Neuronal stem cell (in vitro differentiated cells): ENCODE measurements around the gene HUNK.
A peak's percentile ranks its signal among the peaks of the same experiment; 100 is the strongest.

Source experiments
- DNase-seq: peaks from one replicate; pipeline ENCODE4 v3.0.0-alpha.2; 2013; ENCODE audit warnings: low spot score
- H2AFZ ChIP-seq: one replicate; pipeline ENCODE4 v1.6.1; 2013; ENCODE audit warnings: mild to moderate bottlenecking, low read length, inconsistent platforms
- H2AK5ac ChIP-seq: 2 replicates; pipeline ENCODE4 v1.6.1; 2013; ENCODE audit warnings: low read depth, mild to moderate bottlenecking, inconsistent platforms, low read length, moderate library complexity, mixed read lengths
- H2BK120ac ChIP-seq: 2 replicates; pipeline ENCODE4 v1.6.1; 2013; ENCODE audit warnings: low read depth, mild to moderate bottlenecking, inconsistent platforms, low read length, moderate library complexity, mixed read lengths
- H2BK12ac ChIP-seq: one replicate; pipeline ENCODE4 v1.6.1; 2013; ENCODE audit warnings: low read length, inconsistent platforms
- H2BK15ac ChIP-seq: 2 replicates; pipeline ENCODE4 v1.6.1; 2013; ENCODE audit warnings: mild to moderate bottlenecking, low read length, inconsistent platforms, mixed read lengths
- H2BK5ac ChIP-seq: one replicate; pipeline ENCODE4 v1.6.1; 2013; ENCODE audit warnings: inconsistent platforms, mild to moderate bottlenecking, low read length, moderate library complexity
- H3K14ac ChIP-seq: one replicate; pipeline ENCODE4 v1.6.1; 2013; ENCODE audit warnings: low read length, inconsistent platforms
- H3K18ac ChIP-seq: 2 replicates; pipeline ENCODE4 v1.6.1; 2013; ENCODE audit warnings: low read length, inconsistent platforms
- H3K23ac ChIP-seq: 2 replicates; pipeline ENCODE4 v1.6.1; 2013; ENCODE audit warnings: low read depth, mild to moderate bottlenecking, mixed read lengths, low read length, inconsistent platforms; ENCODE audit not compliant: poor library complexity
- H3K27ac ChIP-seq: replicated peaks from 3 replicates; pipeline ENCODE4 v1.5.1; 2013; ENCODE audit warnings: low read length, inconsistent platforms
- H3K27me3 ChIP-seq, 3 experiments: 2 replicates each; pipeline ENCODE4 v1.6.1; 2013; ENCODE audit warnings: low read length in 3 of 3, mild to moderate bottlenecking in 2 of 3, inconsistent platforms in 1 of 3, low read depth in 1 of 3, mixed read lengths in 1 of 3, moderate library complexity in 1 of 3; ENCODE audit not compliant: control insufficient read depth in 3 of 3, insufficient read depth in 3 of 3
- H3K36me3 ChIP-seq, 2 donors: replicated peaks in 1 of 2; 2 replicates each; pipeline ENCODE4 v1.6.1; 2013; ENCODE audit warnings: low read length in 2 of 2; ENCODE audit not compliant: control insufficient read depth in 2 of 2, insufficient read depth in 2 of 2
- H3K4ac ChIP-seq: 2 replicates; pipeline ENCODE4 v1.6.1; 2013; ENCODE audit warnings: inconsistent platforms, mild to moderate bottlenecking, low read length, moderate library complexity
- H3K4me1 ChIP-seq, 2 donors: 1 replicate in 1 of 2; 2 replicates in 1 of 2; pipeline ENCODE4 v1.6.1; 2013; ENCODE audit warnings: low read length in 2 of 2, low read depth in 1 of 2; ENCODE audit not compliant: control insufficient read depth in 2 of 2, insufficient read depth in 1 of 2
- H3K4me2 ChIP-seq: one replicate; pipeline ENCODE4 v1.6.1; 2013; ENCODE audit warnings: mild to moderate bottlenecking, low read length, inconsistent platforms; ENCODE audit not compliant: insufficient read depth, poor library complexity, severe bottlenecking
- H3K4me3 ChIP-seq, 2 donors: 2 replicates each; pipeline ENCODE4 v1.5.1; 2013; ENCODE audit warnings: low read length in 2 of 2, mild to moderate bottlenecking in 2 of 2, inconsistent platforms in 1 of 2, moderate library complexity in 1 of 2
- H3K79me1 ChIP-seq: one replicate; pipeline ENCODE4 v1.6.1; 2013; ENCODE audit warnings: low read depth, mild to moderate bottlenecking, inconsistent platforms, low read length, moderate library complexity
- H3K9ac ChIP-seq: one replicate; pipeline ENCODE4 v1.6.1; 2013; ENCODE audit warnings: mild to moderate bottlenecking, low read depth, low read length, inconsistent platforms; ENCODE audit not compliant: poor library complexity
- H3K9me3 ChIP-seq, 2 donors: replicated peaks in 1 of 2; 2 replicates each; pipeline versions ENCODE3 to v1.6.1; 2013; ENCODE audit warnings: low read length in 2 of 2, mild to moderate bottlenecking in 2 of 2, inconsistent platforms in 1 of 2, low read depth in 1 of 2, mixed read lengths in 1 of 2, moderate library complexity in 1 of 2; ENCODE audit not compliant: control insufficient read depth in 2 of 2, insufficient read depth in 1 of 2
- H4K8ac ChIP-seq: one replicate; pipeline ENCODE4 v1.6.1; 2013; ENCODE audit warnings: low read depth, mild to moderate bottlenecking, inconsistent platforms, low read length, moderate library complexity
- H4K91ac ChIP-seq: one replicate; pipeline ENCODE4 v1.6.1; 2013; ENCODE audit warnings: low read length, low read depth, mild to moderate bottlenecking, inconsistent platforms; ENCODE audit not compliant: poor library complexity
- WGBS, 2 donors: extraction: QIAGEN DNeasy Blood & Tissue Kit; methylation state at CpG; one replicate each; pipeline ENCODE4 v1.1.7; 2013; ENCODE audit warnings: missing lambda C conversion rate in 2 of 2, mixed read lengths in 1 of 2; ENCODE audit not compliant: insufficient read length in 2 of 2, insufficient replicate concordance in 1 of 2; ENCODE audit errors: extremely low coverage in 2 of 2; 5-methylcytosine and 5-hydroxymethylcytosine counted together

The HUNK gene

DNA sequence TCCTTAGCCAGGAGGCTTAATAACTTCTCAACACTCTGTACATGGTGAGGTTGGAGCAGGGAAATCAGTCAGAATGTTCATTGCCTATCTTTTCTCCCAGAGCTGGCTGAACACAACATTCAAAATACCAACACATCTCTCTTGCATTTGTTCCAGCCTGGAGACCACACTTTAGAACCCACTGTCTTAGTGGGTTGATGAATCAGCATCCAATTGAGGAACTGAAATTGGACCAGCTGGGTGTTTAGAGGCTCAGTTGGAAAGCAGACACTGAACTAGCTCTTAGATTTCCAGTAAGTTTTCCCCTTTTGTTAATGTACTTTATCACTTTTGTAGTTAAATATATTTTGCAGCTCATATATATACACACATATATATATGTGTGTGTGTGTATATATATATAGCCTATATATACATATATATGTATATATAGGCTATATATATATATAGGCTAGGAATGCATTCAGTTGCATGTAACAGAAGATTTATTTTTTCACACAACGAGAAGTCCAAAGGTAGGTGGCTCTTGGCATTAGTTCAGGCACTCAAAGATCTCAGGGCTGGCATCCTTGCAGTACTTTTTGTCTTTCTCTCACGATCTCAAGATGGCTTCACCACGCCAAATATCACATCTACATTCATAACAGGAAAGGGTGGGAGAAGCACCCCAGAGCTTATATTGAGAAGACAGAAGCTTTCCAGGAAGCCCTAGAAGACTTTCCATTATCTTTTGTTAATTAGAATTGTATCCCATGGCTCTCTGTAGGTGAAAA, 35.0 kb upstream of the HUNK start:
- WGBS, 2 donors, result no CpG with 5 or more reads among the region's 3 CpGs
- DNase-seq, result no peak
- no peak overlapping the region for H2AK5ac ChIP-seq

GRCh38 chr21:31838586-31839355, 34.0 kb upstream of the HUNK start:
- H3K23ac ChIP-seq, result no peak overlapping the region
- H3K4me2 ChIP-seq, result no peak overlapping the region
- no peak overlapping the region for H3K9ac ChIP-seq
- H3K4me3 ChIP-seq, result no peak overlapping the region
- no peak for DNase-seq
- no peaks in the 10 kb centered on the region for H3K79me1 ChIP-seq
- H2AK5ac ChIP-seq, result no peak overlapping the region
- H3K14ac ChIP-seq, result no peak overlapping the region
- no peaks in the 10 kb centered on the region for H3K36me3 ChIP-seq
- no peak overlapping the region for H2BK120ac ChIP-seq
- no peak overlapping the region for H4K8ac ChIP-seq
- no peak overlapping the region for H2BK12ac ChIP-seq
- H2AFZ ChIP-seq, result no peak overlapping the region
- no peak overlapping the region for H3K18ac ChIP-seq
- no peak overlapping the region for H2BK15ac ChIP-seq
- H3K27me3 ChIP-seq, result peaks cover 0 to 13% (median 0%) of the 10 kb centered on the region in 3 experiments
- H3K27ac ChIP-seq, result no peak overlapping the region
- H3K4ac ChIP-seq, result no peak overlapping the region
- H2BK5ac ChIP-seq, result no peak overlapping the region
- no CpG with 5 or more reads among the region's 5 CpGs for WGBS, 2 donors
- no peaks in the 10 kb centered on the region for H3K9me3 ChIP-seq
- H4K91ac ChIP-seq, result no peak overlapping the region
- H3K4me1 ChIP-seq, result no peaks in the 10 kb centered on the region

More for the DNA sequence above, 35.0 kb upstream of the HUNK start:
- Histone ChIP-seq H4K91ac (no peak overlapping the region), H3K4ac (no peak overlapping the region), H3K4me1 (no peaks in the 10 kb centered on the region), H2BK12ac (no peak overlapping the region), H3K9me3 (no peaks in the 10 kb centered on the region), H2AFZ (no peak overlapping the region), H3K23ac (no peak overlapping the region), H3K79me1 (no peaks in the 10 kb centered on the region), H3K4me2 (no peak overlapping the region), H3K18ac (no peak overlapping the region), H3K14ac (no peak overlapping the region), H4K8ac (no peak overlapping the region), H2BK15ac (no peak overlapping the region), H3K9ac (no peak overlapping the region), H3K27me3 (peaks cover 0 to 13% (median 0%) of the 10 kb centered on the region in 3 experiments), H3K36me3 (no peaks in the 10 kb centered on the region), H3K27ac (no peak overlapping the region), H2BK5ac (no peak overlapping the region), H2BK120ac (no peak overlapping the region), H3K4me3 (no peak overlapping the region)

- Histone ChIP-seq H3K4me2 (no peak overlapping the region), H2BK15ac (no peak overlapping the region), H3K4ac (no peak overlapping the region), H4K91ac (no peak overlapping the region), H3K18ac (no peak overlapping the region), H2AFZ (no peak overlapping the region), H3K9ac (no peak overlapping the region), H2BK12ac (no peak overlapping the region), H3K9me3 (no peaks in the 10 kb centered on the region), H4K8ac (no peak overlapping the region), H3K4me1 (no peaks in the 10 kb centered on the region), H2BK5ac (no peak overlapping the region), H3K4me3 (no peak overlapping the region), H2AK5ac (no peak overlapping the region), H3K14ac (no peak overlapping the region), H2BK120ac (no peak overlapping the region), H3K27ac (no peak overlapping the region), H3K36me3 (no peaks in the 10 kb centered on the region), H3K27me3 (peaks cover 0 to 3% (median 0%) of the 10 kb centered on the region in 3 experiments), H3K23ac (no peak overlapping the region), H3K79me1 (no peaks in the 10 kb centered on the region)
- DNase-seq, result no peak
Measured at GRCh38 chr21:31844206-31844605, 28.6 kb upstream of the HUNK start.

DNA sequence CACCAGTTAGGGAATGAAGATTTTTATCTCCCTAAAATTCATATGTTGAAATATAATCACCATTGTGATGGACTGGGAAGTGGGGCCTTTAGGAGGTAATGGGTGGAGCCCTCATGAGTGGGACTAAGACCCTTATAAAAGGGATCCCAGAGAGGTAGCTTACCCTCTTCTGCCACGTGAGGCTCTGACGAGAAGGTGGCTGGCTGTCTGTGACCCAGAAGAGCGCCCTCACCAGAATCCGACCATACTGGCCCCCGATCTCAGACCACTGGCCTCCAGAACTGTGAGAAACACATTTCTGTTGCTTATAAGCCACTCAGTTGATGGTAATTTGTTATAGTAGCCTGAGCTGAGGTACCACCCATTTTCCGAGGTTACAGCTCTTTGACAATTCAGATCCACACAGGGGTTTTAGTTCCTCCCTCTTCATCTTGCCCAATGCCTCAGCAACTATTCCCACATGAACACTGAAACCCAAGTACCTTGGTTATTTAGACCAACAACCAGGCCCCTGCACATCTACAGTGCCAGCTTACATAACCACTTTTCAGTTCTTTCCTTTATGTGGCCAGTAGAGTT, 27.6 kb upstream of the HUNK start:
- WGBS, 2 donors, result no CpG with 5 or more reads among the region's 6 CpGs
- H2AK5ac ChIP-seq, result no peak overlapping the region
- peak overlapping the region; percentile 58 for H2AFZ ChIP-seq
- no peaks in the 10 kb centered on the region for H3K9me3 ChIP-seq
- no peak overlapping the region for H4K91ac ChIP-seq
- H3K14ac ChIP-seq, result no peak overlapping the region
- H3K4me2 ChIP-seq, result no peak overlapping the region
- DNase-seq, result no peak
- H2BK120ac ChIP-seq, result no peak overlapping the region
- H3K27me3 ChIP-seq, result peaks cover 0 to under 1% (median 0%) of the 10 kb centered on the region in 3 experiments
- no peaks in the 10 kb centered on the region for H3K79me1 ChIP-seq
- no peak overlapping the region for H2BK15ac ChIP-seq
- no peaks in the 10 kb centered on the region for H3K4me1 ChIP-seq
- no peak overlapping the region for H3K18ac ChIP-seq
- no peak overlapping the region for H3K4ac ChIP-seq
- no peak overlapping the region for H3K27ac ChIP-seq
- no peak overlapping the region for H4K8ac ChIP-seq
- H3K4me3 ChIP-seq, result no peak overlapping the region
- H2BK5ac ChIP-seq, result no peak overlapping the region
- no peak overlapping the region for H3K23ac ChIP-seq
- H2BK12ac ChIP-seq, result no peak overlapping the region
- no peak overlapping the region for H3K9ac ChIP-seq
- H3K36me3 ChIP-seq, result no peaks in the 10 kb centered on the region
